ENCODE results near the gene CCDC134. TPM values are rescaled to one million over a fixed set of nuclear protein-coding genes. Genes with fewer than 3 reads are reported as not detected.

The CCDC134 gene
- total RNA-seq, 1 donor from 2014 or later, result 13.2 TPM

DNA sequence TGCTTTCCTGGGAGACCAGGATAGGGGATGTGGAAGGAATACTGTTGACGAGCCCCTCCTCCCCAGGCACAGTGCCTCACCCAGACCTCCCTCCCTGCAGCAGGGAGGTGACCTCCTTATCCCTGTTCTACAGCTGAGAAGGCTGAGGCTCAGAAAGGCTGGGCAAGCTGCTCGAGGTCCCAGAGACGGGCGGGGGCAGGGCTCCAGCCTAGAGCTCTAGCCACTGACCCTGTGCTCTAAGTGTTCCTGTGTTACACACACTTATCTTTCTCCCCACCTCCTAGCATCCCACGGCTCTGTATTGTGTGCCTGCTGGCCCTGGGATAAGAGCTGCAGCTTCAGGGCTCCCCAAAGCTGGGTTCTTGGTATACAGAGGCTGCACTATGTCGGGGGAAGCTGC, 7.9 kb downstream of the CCDC134 start:
- Mint-ChIP-seq H3K4me3 (no peak overlapping the region), H3K27me3 (no peaks in the 10 kb centered on the region), H3K4me1 (peaks cover 3% of the 10 kb centered on the region), H3K27ac (no peak overlapping the region), H3K9me3 (no peaks in the 10 kb centered on the region), H3K36me3 (ENCODE audit: low read depth) (peaks cover 28% of the 10 kb centered on the region)
- intact Hi-C loops (cut with micrococcal nuclease), result loop anchor here (10.0 kb wide), 1 partner anchor 276 kb away; no protein-coding TSS in a partner anchor
- CTCF ChIA-PET, result interaction anchor here (1.0 to 1.4 kb wide), 2 partner anchors 111 to 141 kb away, joined by 3 to 5 read pairs; no protein-coding TSS in a partner anchor
- ATAC-seq (ENCODE audit: low read depth) (no peak), DNase-seq (no peak)
- no peak for TF ChIP-seq CTCF (IDR thresholded peaks at IDR 0.05)
- POLR2A ChIA-PET, result interaction anchor here (1.3 kb wide), 1 partner anchor 8 kb away, joined by 4 read pairs; the partner anchor contains the start of gene CCDC134

- CTCF ChIA-PET, result interaction anchor here (1.2 kb wide), 1 partner anchor 113 kb away, joined by 3 read pairs; no protein-coding TSS in a partner anchor
- no peak overlapping the region for H3K27ac Mint-ChIP-seq
- no peak overlapping the region for H3K4me3 Mint-ChIP-seq
- no peak for ATAC-seq (ENCODE audit: low read depth)
- H3K27me3 Mint-ChIP-seq, result no peaks in the 10 kb centered on the region
- no peaks in the 10 kb centered on the region for H3K9me3 Mint-ChIP-seq
- TF ChIP-seq CTCF (IDR thresholded peaks at IDR 0.05), result no peak
- no peak for DNase-seq
- POLR2A ChIA-PET, result interaction anchor here (1.8 kb wide), 1 partner anchor 10 kb away, joined by 6 read pairs; the partner anchor contains the start of gene CCDC134
- H3K4me1 Mint-ChIP-seq, result no peaks in the 10 kb centered on the region
- H3K36me3 Mint-ChIP-seq (ENCODE audit: low read depth), result peaks cover 40% of the 10 kb centered on the region
- intact Hi-C loops (cut with micrococcal nuclease), result no loop called here
Observed at GRCh38 chr22:41810022-41810421, 9.5 kb downstream of the CCDC134 start.

- CTCF ChIA-PET, result interaction anchor here (0.6 kb wide), 1 partner anchor 1773 kb away, joined by 5 read pairs; no protein-coding TSS in a partner anchor
- no peak overlapping the region for H3K4me3 Mint-ChIP-seq
Observed at GRCh38 chr22:41812805-41813545, 12.5 kb downstream of the CCDC134 start.

GRCh38 chr22:41813726-41814410, 13.4 kb downstream of the CCDC134 start:
- ATAC-seq (ENCODE audit: low read depth), result no peak

More at GRCh38 chr22:41812805-41813545, 12.5 kb downstream of the CCDC134 start:
- no peaks in the 10 kb centered on the region for H3K27me3 Mint-ChIP-seq
- peaks cover 49% of the 10 kb centered on the region for H3K36me3 Mint-ChIP-seq (ENCODE audit: low read depth)
- no peak for TF ChIP-seq CTCF (IDR thresholded peaks at IDR 0.05)
- H3K4me1 Mint-ChIP-seq, result no peaks in the 10 kb centered on the region
- DNase-seq, result no peak
- POLR2A ChIA-PET, result interaction anchor here (2.3 kb wide), 1 partner anchor 13 kb away, joined by 12 read pairs; the partner anchor contains the start of gene CCDC134
- H3K27ac Mint-ChIP-seq, result no peak overlapping the region
- intact Hi-C loops (cut with micrococcal nuclease), result no loop called here
- no peak for ATAC-seq (ENCODE audit: low read depth)
- H3K9me3 Mint-ChIP-seq, result no peaks in the 10 kb centered on the region

More at GRCh38 chr22:41813726-41814410, 13.4 kb downstream of the CCDC134 start:
- TF ChIP-seq CTCF (IDR thresholded peaks at IDR 0.05), result no peak
- ChIA-PET POLR2A (interaction anchor here (2.3 kb wide), 1 partner anchor 14 kb away, joined by 12 read pairs; the partner anchor contains the start of gene CCDC134), CTCF (no interaction called here)
- intact Hi-C loops (cut with micrococcal nuclease), result no loop called here
- no peaks in the 10 kb centered on the region for H3K27me3 Mint-ChIP-seq
- DNase-seq, result no peak
- H3K36me3 Mint-ChIP-seq (ENCODE audit: low read depth), result peaks cover 48% of the 10 kb centered on the region
- no peak overlapping the region for H3K4me3 Mint-ChIP-seq
- no peak overlapping the region for H3K27ac Mint-ChIP-seq
- H3K4me1 Mint-ChIP-seq, result no peaks in the 10 kb centered on the region
- H3K9me3 Mint-ChIP-seq, result no peaks in the 10 kb centered on the region

Measured in activated B cell treated with CpG ODN at 0.5 μM for 24 hours (primary cell).